ENCODE measurements around the gene ZNF189.

Gene ZNF189

DNA sequence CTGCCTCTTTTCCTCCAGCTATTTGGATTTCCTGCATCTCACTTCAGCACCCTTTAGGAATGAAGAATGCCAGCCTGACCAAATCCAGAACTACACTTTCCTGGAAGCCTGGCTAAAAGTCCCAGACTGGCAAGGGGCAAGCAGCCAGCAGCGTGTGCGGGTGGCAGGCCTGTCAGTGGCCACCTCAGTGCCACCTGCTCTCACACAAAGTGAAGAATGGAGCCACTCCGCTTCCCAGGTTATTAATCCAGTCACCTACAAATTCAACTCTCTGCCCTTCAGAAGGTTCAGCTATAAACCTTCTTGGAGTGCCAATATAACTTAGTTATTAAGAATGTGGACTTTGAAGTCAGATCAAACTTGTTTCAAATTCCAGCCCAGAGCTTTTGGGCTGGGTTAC is 43.7 kb downstream of the ZNF189 start:
- no peak for DNase-seq (ENCODE audit: low spot score)
- ChIA-PET POLR2A (ENCODE audit: low non-redundant PET) (no interaction called here), CTCF (no interaction called here)
- TF ChIP-seq, protein P1, sequence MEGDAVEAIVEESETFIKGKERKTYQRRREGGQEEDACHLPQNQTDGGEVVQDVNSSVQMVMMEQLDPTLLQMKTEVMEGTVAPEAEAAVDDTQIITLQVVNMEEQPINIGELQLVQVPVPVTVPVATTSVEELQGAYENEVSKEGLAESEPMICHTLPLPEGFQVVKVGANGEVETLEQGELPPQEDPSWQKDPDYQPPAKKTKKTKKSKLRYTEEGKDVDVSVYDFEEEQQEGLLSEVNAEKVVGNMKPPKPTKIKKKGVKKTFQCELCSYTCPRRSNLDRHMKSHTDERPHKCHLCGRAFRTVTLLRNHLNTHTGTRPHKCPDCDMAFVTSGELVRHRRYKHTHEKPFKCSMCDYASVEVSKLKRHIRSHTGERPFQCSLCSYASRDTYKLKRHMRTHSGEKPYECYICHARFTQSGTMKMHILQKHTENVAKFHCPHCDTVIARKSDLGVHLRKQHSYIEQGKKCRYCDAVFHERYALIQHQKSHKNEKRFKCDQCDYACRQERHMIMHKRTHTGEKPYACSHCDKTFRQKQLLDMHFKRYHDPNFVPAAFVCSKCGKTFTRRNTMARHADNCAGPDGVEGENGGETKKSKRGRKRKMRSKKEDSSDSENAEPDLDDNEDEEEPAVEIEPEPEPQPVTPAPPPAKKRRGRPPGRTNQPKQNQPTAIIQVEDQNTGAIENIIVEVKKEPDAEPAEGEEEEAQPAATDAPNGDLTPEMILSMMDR (conservative IDR thresholded peaks at IDR 0.05; ENCODE audit: low read depth), result no peak
- H3K27ac ChIP-seq, result no peak overlapping the region

DNA sequence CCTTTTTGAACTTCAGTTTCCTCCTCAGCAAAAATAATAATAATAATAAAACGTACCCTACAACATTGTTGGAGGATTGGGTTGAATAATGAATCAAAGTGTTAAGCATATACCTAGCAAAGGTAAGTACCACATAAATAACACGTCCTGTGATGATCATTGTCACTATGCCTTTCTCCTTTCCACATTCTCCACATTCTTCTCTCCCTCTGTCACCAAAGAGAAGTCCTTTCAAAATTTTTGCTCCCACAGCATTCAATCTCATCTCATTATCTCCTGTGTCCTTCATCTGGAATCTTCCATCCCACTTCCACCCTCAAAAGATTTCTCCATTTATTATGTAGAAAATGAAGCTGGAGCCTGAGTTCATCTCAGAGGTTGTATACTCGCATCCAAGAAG is 44.1 kb downstream of the ZNF189 start:
- CTCF ChIA-PET, result no interaction called here
- DNase-seq (ENCODE audit: low spot score), result no peak
- TF ChIP-seq, protein P1 (conservative IDR thresholded peaks at IDR 0.05; ENCODE audit: low read depth), result no peak
- POLR2A ChIA-PET (ENCODE audit: low non-redundant PET), result no interaction called here
- no peak overlapping the region for H3K27ac ChIP-seq

DNA sequence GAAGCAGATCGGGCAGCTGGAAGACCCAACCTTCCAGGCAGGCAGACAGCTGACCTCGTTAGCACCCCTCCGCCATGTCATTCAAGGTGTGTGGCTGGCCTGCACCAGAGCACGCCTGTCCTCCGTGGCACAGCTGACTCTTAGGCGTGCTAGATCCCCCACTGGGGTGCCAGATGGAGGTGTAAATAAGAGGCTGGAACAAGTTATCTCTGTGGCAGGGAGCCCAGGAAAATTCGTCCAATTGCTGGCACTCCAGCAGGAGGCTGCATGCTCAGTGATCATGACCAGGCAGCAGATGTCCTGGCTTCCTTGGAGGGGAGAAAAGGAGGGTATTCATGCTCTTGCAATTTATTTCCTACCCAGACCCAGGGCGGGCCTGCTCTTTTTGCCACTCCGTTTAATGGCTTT is 44.7 kb downstream of the ZNF189 start:
- CTCF ChIA-PET, result no interaction called here
- no peak overlapping the region for H3K27ac ChIP-seq
- TF ChIP-seq, protein P1 (conservative IDR thresholded peaks at IDR 0.05; ENCODE audit: low read depth), result no peak
- POLR2A ChIA-PET (ENCODE audit: low non-redundant PET), result no interaction called here
- DNase-seq (ENCODE audit: low spot score), result no peak

- POLR2A ChIA-PET (ENCODE audit: low non-redundant PET), result no interaction called here
- CTCF ChIA-PET, result interaction anchor here (0.7 to 1.2 kb wide), 3 partner anchors 13 to 567 kb away, joined by 3 to 4 read pairs (median 3); no protein-coding TSS in a partner anchor
- TF ChIP-seq, protein P1 (conservative IDR thresholded peaks at IDR 0.05; ENCODE audit: low read depth), result no peak
- H3K27ac ChIP-seq, result no peak overlapping the region
- no peak for DNase-seq (ENCODE audit: low spot score)
Measured at GRCh38 chr9:101445353-101446029, 46.8 kb downstream of the ZNF189 start.

- no peak for DNase-seq (ENCODE audit: low spot score)
- CTCF ChIA-PET, result interaction anchor here (1.2 kb wide), 1 partner anchor 15 kb away, joined by 4 read pairs; no protein-coding TSS in a partner anchor
- H3K27ac ChIP-seq, result no peak overlapping the region
- TF ChIP-seq, protein P1 (conservative IDR thresholded peaks at IDR 0.05; ENCODE audit: low read depth), result no peak
- POLR2A ChIA-PET (ENCODE audit: low non-redundant PET), result no interaction called here
Measured at GRCh38 chr9:101446732-101447131, 48.1 kb downstream of the ZNF189 start.

DNA sequence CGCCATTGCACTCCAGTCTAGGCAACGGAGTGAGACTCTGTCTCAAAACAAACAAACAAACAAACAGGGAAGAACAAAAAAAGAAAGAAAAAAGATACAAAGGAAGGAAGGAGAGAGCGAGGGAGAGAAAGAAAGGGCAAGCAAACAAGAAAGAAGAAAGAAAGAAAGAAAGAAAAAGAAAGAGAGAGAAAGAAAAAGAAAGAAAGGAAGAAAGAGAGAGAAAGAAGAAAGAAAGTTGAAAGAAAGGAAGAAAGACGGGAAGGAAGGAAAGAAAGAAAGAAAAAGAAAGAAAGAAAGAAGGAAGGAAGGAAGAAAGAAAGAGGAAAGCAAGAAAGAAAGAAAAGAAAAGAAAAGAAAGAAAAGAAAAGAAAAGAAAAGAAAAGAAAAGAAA is 50.0 kb downstream of the ZNF189 start:
- ChIA-PET POLR2A (ENCODE audit: low non-redundant PET) (no interaction called here), CTCF (interaction anchor here (0.5 to 2.6 kb wide), 24 partner anchors 9 to 1003 kb away, joined by 3 to 19 read pairs (median 4); partner anchors contain the start of genes MRPL50 and ZNF189)
- no peak for DNase-seq (ENCODE audit: low spot score)
- TF ChIP-seq, protein P1 (conservative IDR thresholded peaks at IDR 0.05; ENCODE audit: low read depth), result no peak
- H3K27ac ChIP-seq, result no peak overlapping the region

All from RWPE1 (cell line).